Smooth muscle cell (in vitro differentiated cells): Measurements from ENCODE around the gene DISP3. TPM values are rescaled to one million over a fixed set of nuclear protein-coding genes. Genes with fewer than 3 reads are reported as not detected.
A peak's percentile ranks its signal among the peaks of the same experiment; 100 is the strongest.

Source experiments
- DNase-seq: peaks from one replicate; lab custom pipeline; 2025; ENCODE audit not compliant: unreplicated experiment; lab: John Stamatoyannopoulos, UW
- H2AFZ ChIP-seq: fragments of 200-600 bp; sonication (generic); 2 replicates; pipeline ENCODE4 v1.6.0; 2016; ENCODE audit warnings: antibody characterized with exemption, low read depth, mild to moderate bottlenecking
- H3F3A ChIP-seq: fragments of 200-600 bp; sonication (generic); 2 replicates; pipeline ENCODE4 v1.6.0; 2017; ENCODE audit warnings: antibody characterized with exemption, low read depth
- H3K27ac ChIP-seq: fragments of 200-600 bp; sonication (generic); 2 replicates; pipeline ENCODE4 v1.5.1; 2016; ENCODE audit warnings: low read depth, mild to moderate bottlenecking
- H3K27me3 ChIP-seq: fragments of 200-600 bp; sonication (generic); 2 replicates; pipeline ENCODE4 v1.6.1; 2016; ENCODE audit warnings: low read depth, mild to moderate bottlenecking
- H3K36me3 ChIP-seq: fragments of 200-600 bp; sonication (generic); 2 replicates; pipeline ENCODE4 v1.5.1; 2016; ENCODE audit warnings: low read depth
- H3K4me1 ChIP-seq: fragments of 200-600 bp; sonication (generic); 2 replicates; pipeline ENCODE4 v1.5.1; 2016; ENCODE audit warnings: low read depth
- H3K4me2 ChIP-seq: fragments of 200-600 bp; sonication (generic); 2 replicates; pipeline ENCODE4 v1.6.0; 2016; ENCODE audit warnings: mild to moderate bottlenecking
- H3K4me3 ChIP-seq: fragments of 200-600 bp; sonication (generic); 2 replicates; pipeline ENCODE4 v1.5.1; 2016; ENCODE audit warnings: mild to moderate bottlenecking
- H3K79me2 ChIP-seq: fragments of 200-600 bp; sonication (generic); 2 replicates; pipeline ENCODE4 v1.6.0; 2016; ENCODE audit warnings: low read depth, mild to moderate bottlenecking
- H3K9ac ChIP-seq: fragments of 200-600 bp; sonication (generic); 2 replicates; pipeline ENCODE4 v1.6.0; 2016; ENCODE audit warnings: low read depth
- H3K9me3 ChIP-seq: fragments of 200-600 bp; sonication (generic); replicated peaks from 2 replicates; pipeline ENCODE4 v1.5.1; 2016; ENCODE audit warnings: low read depth
- H4K20me1 ChIP-seq: fragments of 200-600 bp; sonication (generic); 2 replicates; pipeline ENCODE4 v1.6.0; 2016; ENCODE audit warnings: low read depth
- WGBS: methylation state at CpG from one replicate; pipeline ENCODE4 v1.1.7; 2016; ENCODE audit warnings: low lambda C conversion rate; 5-methylcytosine and 5-hydroxymethylcytosine counted together
- polyA plus RNA-seq: library from polyadenylated mRNA; unstranded; fragments of >200 nt; fragmentation: Nextera tagmentation; extraction: Ambion mirVana; gene quantifications from 2 replicates; pipeline ENCODE4 v1.2.1, GENCODE V29; 2016
- total RNA-seq: library from RNA; depleted of rRNA; stranded (reverse); fragments of >200 nt; gene quantifications from 2 replicates; pipeline ENCODE4 v1.2.3, GENCODE V29; 2014
- TF ChIP-seq, protein P1 (sequence below): fragments of 200-600 bp; sonication (generic); IDR thresholded peaks from 2 replicates; pipeline ENCODE4 v1.5.1; 2017; ENCODE audit warnings: borderline replicate concordance, mild to moderate bottlenecking, antibody characterized with exemption; ENCODE audit not compliant: insufficient read depth, poor library complexity, severe bottlenecking

The DISP3 gene, protein sequence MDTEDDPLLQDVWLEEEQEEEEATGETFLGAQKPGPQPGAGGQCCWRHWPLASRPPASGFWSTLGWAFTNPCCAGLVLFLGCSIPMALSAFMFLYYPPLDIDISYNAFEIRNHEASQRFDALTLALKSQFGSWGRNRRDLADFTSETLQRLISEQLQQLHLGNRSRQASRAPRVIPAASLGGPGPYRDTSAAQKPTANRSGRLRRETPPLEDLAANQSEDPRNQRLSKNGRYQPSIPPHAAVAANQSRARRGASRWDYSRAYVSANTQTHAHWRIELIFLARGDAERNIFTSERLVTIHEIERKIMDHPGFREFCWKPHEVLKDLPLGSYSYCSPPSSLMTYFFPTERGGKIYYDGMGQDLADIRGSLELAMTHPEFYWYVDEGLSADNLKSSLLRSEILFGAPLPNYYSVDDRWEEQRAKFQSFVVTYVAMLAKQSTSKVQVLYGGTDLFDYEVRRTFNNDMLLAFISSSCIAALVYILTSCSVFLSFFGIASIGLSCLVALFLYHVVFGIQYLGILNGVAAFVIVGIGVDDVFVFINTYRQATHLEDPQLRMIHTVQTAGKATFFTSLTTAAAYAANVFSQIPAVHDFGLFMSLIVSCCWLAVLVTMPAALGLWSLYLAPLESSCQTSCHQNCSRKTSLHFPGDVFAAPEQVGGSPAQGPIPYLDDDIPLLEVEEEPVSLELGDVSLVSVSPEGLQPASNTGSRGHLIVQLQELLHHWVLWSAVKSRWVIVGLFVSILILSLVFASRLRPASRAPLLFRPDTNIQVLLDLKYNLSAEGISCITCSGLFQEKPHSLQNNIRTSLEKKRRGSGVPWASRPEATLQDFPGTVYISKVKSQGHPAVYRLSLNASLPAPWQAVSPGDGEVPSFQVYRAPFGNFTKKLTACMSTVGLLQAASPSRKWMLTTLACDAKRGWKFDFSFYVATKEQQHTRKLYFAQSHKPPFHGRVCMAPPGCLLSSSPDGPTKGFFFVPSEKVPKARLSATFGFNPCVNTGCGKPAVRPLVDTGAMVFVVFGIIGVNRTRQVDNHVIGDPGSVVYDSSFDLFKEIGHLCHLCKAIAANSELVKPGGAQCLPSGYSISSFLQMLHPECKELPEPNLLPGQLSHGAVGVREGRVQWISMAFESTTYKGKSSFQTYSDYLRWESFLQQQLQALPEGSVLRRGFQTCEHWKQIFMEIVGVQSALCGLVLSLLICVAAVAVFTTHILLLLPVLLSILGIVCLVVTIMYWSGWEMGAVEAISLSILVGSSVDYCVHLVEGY (N-terminal part only)
- total RNA-seq (1.0 TPM in 1 of 2 replicates, not detected in the other), polyA plus RNA-seq (0.17 and 0.27 TPM in 2 replicates)

DNA sequence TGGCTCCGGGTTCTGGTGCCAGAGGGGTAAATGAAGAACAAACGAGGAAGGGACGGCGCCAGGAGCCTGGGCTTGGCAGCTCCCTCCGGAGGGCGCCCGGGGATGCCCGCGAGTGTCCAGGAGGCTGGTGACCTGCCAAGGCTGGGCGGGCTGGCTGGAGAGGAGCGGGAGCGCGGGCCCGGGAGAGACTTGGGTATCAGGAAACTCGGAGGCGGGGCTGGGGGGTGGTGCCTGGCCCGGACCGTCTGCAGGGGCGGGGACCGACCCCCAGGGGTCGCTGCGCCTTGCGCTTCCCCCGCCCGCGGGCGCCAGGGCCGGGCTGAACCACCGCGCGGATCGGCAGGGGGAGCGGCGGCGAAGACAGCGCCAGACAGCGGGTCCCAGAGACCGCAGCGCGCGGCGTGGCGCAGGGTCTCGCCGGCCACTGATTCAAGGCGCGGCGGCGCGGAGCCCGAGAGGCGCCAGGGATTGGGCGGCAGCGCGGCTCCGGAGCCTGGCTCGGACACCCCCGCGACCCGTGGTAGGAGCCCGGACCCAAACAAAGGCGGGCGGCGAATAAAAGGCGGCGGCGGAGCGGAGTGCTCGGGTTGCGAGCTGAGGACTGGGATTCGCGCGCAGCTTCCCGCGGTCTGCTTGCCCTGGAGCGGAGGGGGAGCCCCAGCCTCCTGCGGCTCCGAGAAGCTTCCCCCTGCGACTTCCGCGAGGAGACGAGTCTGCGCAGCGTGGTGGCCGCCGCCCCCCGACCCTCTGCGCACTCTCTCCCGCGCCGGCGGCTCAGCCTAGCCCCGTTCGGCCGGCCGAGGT is at the start of gene DISP3:
DISP3 (plus strand) TSS at position 585 of the 804 bp plus-strand sequence. CDS start 21,838 bp downstream, outside the sequence.
- peaks cover 9% of the 10 kb centered on the region for H3K4me1 ChIP-seq
- WGBS, result 2% methylated on average over 61 of the region's 96 CpGs
- no peaks in the 10 kb centered on the region for H4K20me1 ChIP-seq
- no peaks in the 10 kb centered on the region for H3F3A ChIP-seq
- H3K27ac ChIP-seq, result no peak within 1 kb of the TSS
- H2AFZ ChIP-seq, result peak within 1 kb of the TSS; percentile 90
- peak within 1 kb of the TSS; percentile 69 for H3K4me3 ChIP-seq
- H3K27me3 ChIP-seq, result peaks cover 54% of the 10 kb centered on the region
- H3K79me2 ChIP-seq, result no peaks in the 10 kb centered on the region
- DNase-seq, result no peak
- no peaks in the 10 kb centered on the region for H3K9me3 ChIP-seq
- peak within 1 kb of the TSS; percentile 73 for H3K9ac ChIP-seq
- no peaks in the 10 kb centered on the region for H3K36me3 ChIP-seq
- peak within 1 kb of the TSS; percentile 95 for H3K4me2 ChIP-seq
- TF ChIP-seq, protein P1, sequence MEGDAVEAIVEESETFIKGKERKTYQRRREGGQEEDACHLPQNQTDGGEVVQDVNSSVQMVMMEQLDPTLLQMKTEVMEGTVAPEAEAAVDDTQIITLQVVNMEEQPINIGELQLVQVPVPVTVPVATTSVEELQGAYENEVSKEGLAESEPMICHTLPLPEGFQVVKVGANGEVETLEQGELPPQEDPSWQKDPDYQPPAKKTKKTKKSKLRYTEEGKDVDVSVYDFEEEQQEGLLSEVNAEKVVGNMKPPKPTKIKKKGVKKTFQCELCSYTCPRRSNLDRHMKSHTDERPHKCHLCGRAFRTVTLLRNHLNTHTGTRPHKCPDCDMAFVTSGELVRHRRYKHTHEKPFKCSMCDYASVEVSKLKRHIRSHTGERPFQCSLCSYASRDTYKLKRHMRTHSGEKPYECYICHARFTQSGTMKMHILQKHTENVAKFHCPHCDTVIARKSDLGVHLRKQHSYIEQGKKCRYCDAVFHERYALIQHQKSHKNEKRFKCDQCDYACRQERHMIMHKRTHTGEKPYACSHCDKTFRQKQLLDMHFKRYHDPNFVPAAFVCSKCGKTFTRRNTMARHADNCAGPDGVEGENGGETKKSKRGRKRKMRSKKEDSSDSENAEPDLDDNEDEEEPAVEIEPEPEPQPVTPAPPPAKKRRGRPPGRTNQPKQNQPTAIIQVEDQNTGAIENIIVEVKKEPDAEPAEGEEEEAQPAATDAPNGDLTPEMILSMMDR, result peak; percentile 56

DNA sequence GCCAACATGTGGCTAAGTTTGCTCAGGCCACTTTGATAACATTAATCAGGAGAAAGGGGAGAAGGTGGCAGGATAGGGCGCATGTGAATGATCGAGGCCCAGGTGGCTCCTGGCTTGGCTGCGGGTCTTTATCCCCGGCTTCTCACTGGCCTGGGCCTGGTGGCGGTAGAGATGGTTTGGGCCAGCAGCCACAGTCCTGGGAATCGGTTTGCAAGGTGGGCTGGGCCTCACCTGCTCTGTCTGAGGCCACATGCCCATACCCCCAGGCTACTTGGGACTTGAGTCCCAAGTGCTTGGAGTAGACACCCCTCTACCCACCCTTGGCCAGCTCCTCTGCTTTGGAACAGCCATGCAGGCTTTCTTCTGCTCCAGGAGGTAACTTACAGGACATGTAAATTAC is 49.7 kb upstream of the DISP3 start:
- Histone ChIP-seq H3K9me3 (no peaks in the 10 kb centered on the region), H3F3A (no peaks in the 10 kb centered on the region), H3K27me3 (no peaks in the 10 kb centered on the region), H3K4me1 (no peaks in the 10 kb centered on the region), H2AFZ (no peak overlapping the region), H3K27ac (no peak overlapping the region), H3K36me3 (no peaks in the 10 kb centered on the region), H3K4me2 (no peak overlapping the region), H4K20me1 (no peaks in the 10 kb centered on the region), H3K79me2 (no peaks in the 10 kb centered on the region), H3K4me3 (no peak overlapping the region), H3K9ac (no peak overlapping the region)
- no peak for DNase-seq
- TF ChIP-seq, protein P1, result no peak
- 80% methylated on average over 6 of the region's 6 CpGs for WGBS

DNA sequence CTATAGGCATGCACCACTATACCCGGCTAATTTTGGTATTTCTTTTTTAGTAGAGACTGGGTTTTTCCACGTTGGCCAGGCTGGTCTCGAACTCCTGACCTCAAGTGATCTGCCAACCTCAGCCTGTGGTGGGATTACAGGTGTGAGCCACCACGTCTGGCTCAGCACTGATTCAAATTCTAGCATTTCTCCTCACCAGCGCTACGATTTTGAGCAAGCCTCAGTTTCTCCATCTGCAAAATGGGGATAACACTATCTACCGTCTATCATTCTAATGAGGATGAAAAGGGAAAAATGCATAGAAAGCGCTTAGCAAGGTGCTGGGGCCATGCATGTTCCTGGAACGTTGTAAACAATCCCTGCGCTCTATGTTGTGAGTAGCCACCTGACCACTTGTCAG is 49.0 kb upstream of the DISP3 start:
- H4K20me1 ChIP-seq, result no peaks in the 10 kb centered on the region
- no peaks in the 10 kb centered on the region for H3K27me3 ChIP-seq
- WGBS, result 90% methylated on average over 10 of the region's 10 CpGs
- H3K4me3 ChIP-seq, result no peak overlapping the region
- H3F3A ChIP-seq, result no peaks in the 10 kb centered on the region
- no peaks in the 10 kb centered on the region for H3K36me3 ChIP-seq
- no peaks in the 10 kb centered on the region for H3K9me3 ChIP-seq
- H3K27ac ChIP-seq, result no peak overlapping the region
- TF ChIP-seq, protein P1, result no peak
- no peak overlapping the region for H2AFZ ChIP-seq
- no peaks in the 10 kb centered on the region for H3K79me2 ChIP-seq
- H3K4me2 ChIP-seq, result no peak overlapping the region
- no peak for DNase-seq
- H3K4me1 ChIP-seq, result no peaks in the 10 kb centered on the region
- no peak overlapping the region for H3K9ac ChIP-seq
